Measurements from ENCODE around the gene COBL. TPM values are rescaled to one million over a fixed set of nuclear protein-coding genes. Genes with fewer than 3 reads are reported as not detected.

Gene COBL
- total RNA-seq, 4 donors from 2014 or later: 62.4 to 114 (median 72.2) TPM

DNA sequence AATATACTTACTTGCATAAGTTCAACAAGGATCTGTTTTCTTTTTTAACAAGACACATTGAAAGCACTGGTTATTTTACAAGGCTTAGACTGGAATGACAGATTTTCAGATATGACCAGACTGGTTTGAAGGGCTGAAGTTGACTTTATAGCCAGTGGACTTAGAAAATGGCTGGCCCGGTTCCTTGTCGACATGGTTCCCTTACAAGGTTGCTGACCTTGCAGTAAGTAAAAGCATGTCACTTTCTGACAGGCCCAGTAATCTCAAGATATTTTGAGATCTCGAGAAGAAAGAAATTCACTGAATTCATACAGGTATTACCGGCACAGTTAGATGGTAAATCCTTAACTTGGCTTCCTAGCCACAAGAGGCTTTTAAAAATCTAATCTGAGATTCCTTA is 136.5 kb downstream of the COBL start:
- 92 to 95% methylated on average over 4 of the region's 4 CpGs for WGBS, 2 donors (ENCODE audit: low coverage in 1 of 2)
- H3K36me3 ChIP-seq: no peaks in the 10 kb centered on the region
- H3K9me3 ChIP-seq: no peaks in the 10 kb centered on the region
- no peak for TF ChIP-seq EP300 (IDR thresholded peaks at IDR 0.05; ENCODE audit: low read depth)
- no peak for TF ChIP-seq CTCF (IDR thresholded peaks at IDR 0.05)
- no peak for TF ChIP-seq POLR2A (IDR thresholded peaks at IDR 0.05)
- TF ChIP-seq POLR2AphosphoS5 (IDR thresholded peaks at IDR 0.05): no peak
- H3K4me3 ChIP-seq: no peak overlapping the region
- H3K4me1 ChIP-seq: no peaks in the 10 kb centered on the region
- no peak overlapping the region for H3K27ac ChIP-seq
- intact Hi-C loops (cut with DNase I; ENCODE audit: low total_unique reads) (no loop called here), in situ Hi-C loops (cut with MboI; ENCODE audit: low pct_ligation_motif_present in 1 of 4, low pct_unique_long_range_greater_than_20kb in 1 of 4, low sequenced_read_pairs in 3 of 4) (no loop called here)
- no peak for DNase-seq
- H3K27me3 ChIP-seq: no peaks in the 10 kb centered on the region

GRCh38 chr7:51175992-51176388 is 140.6 kb downstream of the COBL start:
- H3K27ac ChIP-seq: no peak overlapping the region
- intact Hi-C loops (cut with DNase I; ENCODE audit: low total_unique reads): no loop called here
- no peaks in the 10 kb centered on the region for H3K9me3 ChIP-seq
- H3K27me3 ChIP-seq: no peaks in the 10 kb centered on the region
- no peak for DNase-seq
- no peak overlapping the region for H3K4me3 ChIP-seq
- WGBS, 2 donors (ENCODE audit: low coverage in 1 of 2): 42% methylated on average over 3 of the region's 3 CpGs
- in situ Hi-C loops (cut with MboI; ENCODE audit: low pct_ligation_motif_present in 1 of 4, low pct_unique_long_range_greater_than_20kb in 1 of 4, low sequenced_read_pairs in 3 of 4): no loop called here
- no peaks in the 10 kb centered on the region for H3K36me3 ChIP-seq
- no peak for TF ChIP-seq POLR2AphosphoS5 (IDR thresholded peaks at IDR 0.05)
- TF ChIP-seq POLR2A (IDR thresholded peaks at IDR 0.05): no peak
- TF ChIP-seq CTCF (IDR thresholded peaks at IDR 0.05): no peak
- no peak for TF ChIP-seq EP300 (IDR thresholded peaks at IDR 0.05; ENCODE audit: low read depth)
- H3K4me1 ChIP-seq: no peaks in the 10 kb centered on the region

DNA sequence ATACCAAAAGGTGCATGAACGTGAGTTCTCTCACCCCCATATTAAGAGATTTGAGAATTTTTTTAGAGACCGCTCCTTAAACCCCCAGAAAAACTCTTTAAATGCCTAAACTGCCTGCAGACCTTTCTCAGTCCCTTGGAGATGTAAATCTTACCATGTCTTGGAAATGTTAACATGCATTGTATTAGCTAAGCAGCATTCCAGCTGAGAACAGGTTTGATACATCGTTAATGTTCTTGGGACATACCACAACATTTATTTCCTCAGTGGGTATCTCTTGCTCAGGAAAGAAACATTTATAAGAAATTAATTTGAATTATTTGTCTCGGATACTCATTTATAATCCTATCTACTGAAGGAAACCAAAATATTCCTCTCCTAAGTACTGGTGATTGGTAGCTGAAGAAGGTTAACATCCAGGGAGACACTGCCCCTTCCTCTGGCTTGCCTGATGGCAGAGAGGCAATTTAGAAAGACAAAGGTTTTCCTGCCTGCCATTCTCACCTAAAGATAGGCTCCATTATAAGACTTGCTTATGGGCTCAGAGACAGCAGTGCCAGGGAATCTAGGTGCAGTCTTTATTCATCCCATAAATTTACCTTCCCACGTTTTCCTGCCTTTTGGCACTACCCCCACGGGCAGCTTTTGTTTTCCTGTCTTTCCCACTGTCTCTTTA is 141.2 kb downstream of the COBL start:
- no peak overlapping the region for H3K4me3 ChIP-seq
- intact Hi-C loops (cut with DNase I; ENCODE audit: low total_unique reads): no loop called here
- no peak overlapping the region for H3K27ac ChIP-seq
- no peaks in the 10 kb centered on the region for H3K36me3 ChIP-seq
- no peak for DNase-seq
- 58 to 62% methylated on average over 6 of the region's 6 CpGs for WGBS, 2 donors (ENCODE audit: low coverage in 1 of 2)
- no peaks in the 10 kb centered on the region for H3K27me3 ChIP-seq
- H3K4me1 ChIP-seq: no peaks in the 10 kb centered on the region
- H3K9me3 ChIP-seq: no peaks in the 10 kb centered on the region
- TF ChIP-seq POLR2AphosphoS5 (IDR thresholded peaks at IDR 0.05): no peak
- no peak for TF ChIP-seq CTCF (IDR thresholded peaks at IDR 0.05)
- no peak for TF ChIP-seq POLR2A (IDR thresholded peaks at IDR 0.05)
- TF ChIP-seq EP300 (IDR thresholded peaks at IDR 0.05; ENCODE audit: low read depth): no peak
- in situ Hi-C loops (cut with MboI; ENCODE audit: low pct_ligation_motif_present in 1 of 4, low pct_unique_long_range_greater_than_20kb in 1 of 4, low sequenced_read_pairs in 3 of 4): no loop called here

GRCh38 chr7:51165337-51165736 is 151.3 kb downstream of the COBL start:
- Histone ChIP-seq H3K27me3 (no peaks in the 10 kb centered on the region), H3K9me3 (no peaks in the 10 kb centered on the region), H3K4me3 (no peak overlapping the region), H3K36me3 (no peaks in the 10 kb centered on the region), H3K27ac (no peak overlapping the region), H3K4me1 (peaks cover 0 to 10% (median 0%) of the 10 kb centered on the region in 4 donors)
- in situ Hi-C loops (cut with MboI; ENCODE audit: low pct_ligation_motif_present in 1 of 4, low pct_unique_long_range_greater_than_20kb in 1 of 4, low sequenced_read_pairs in 3 of 4) (loop anchor here in 3 of 4 donors (5.0 to 25.0 kb wide), 6 partner anchors 197 to 1078 kb away; partner anchors contain the start of genes FIGNL1 (in 1 of the 3) and ZPBP (in 1 of the 3)), intact Hi-C loops (cut with DNase I; ENCODE audit: low total_unique reads) (no loop called here)
- DNase-seq: no peak
- no peak for TF ChIP-seq EP300 (IDR thresholded peaks at IDR 0.05; ENCODE audit: low read depth)
- WGBS, 2 donors (ENCODE audit: low coverage in 1 of 2): 82 to 83% methylated on average over 1 of the region's 1 CpG

Measured in transverse colon (tissue), 4 donors.